ENCODE results near the gene RBP7.
A peak's percentile ranks its signal among the peaks of the same experiment; 100 is the strongest.

Gene RBP7

GRCh38 chr1:10032590-10033358 is 35.7 kb downstream of the RBP7 start, which contains the start of gene UBE4B:
UBE4B (plus strand) TSS chr1:10032958; CDS start chr1:10033671, 713 bp downstream.
- ATAC-seq, result peak; percentile 92 to 96

DNA sequence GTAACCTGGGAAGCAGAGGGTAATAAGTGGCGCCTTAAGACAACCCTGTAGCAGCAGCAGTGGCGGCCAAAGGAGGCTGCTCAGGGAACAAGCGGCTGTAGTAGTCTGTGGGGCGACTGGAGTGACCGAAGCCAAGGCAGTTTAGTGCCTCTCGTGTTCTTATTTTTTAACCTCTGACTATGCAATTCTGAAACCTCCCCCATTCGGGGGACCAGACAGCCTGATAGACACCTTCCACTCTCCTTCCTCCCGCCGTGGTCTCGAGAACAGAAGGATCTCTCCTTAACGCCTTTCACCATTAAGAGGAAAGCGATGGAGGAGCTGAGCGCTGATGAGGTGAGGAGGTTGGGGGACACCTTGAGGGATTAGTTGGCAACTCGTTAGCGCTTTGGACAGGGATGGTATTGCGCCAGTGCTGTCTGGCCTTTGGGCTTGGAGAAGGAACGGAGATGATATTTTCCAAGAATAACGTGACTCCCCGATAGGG is 36.4 kb downstream of the RBP7 start:
- ATAC-seq, result peak; percentile 15 to 21

DNA sequence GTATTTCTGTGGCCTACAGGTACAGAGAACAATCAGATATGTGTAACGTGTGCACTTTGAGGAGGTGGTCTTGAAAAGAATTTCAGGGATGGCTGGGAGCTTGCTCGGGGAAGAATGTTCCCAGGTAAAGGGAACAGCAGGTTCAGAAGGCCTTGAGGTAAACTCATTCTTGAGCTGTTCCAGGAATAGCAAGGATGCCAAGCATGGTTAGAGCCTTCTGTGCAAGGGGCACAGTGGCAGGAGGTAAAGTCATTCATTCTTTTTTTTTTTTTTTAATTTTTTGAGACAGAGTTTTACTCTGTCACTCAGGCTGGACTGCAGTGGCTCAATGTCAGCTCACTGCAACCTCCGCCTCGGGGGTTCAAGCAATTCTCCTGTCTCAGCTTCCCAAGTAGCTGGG is 45.7 kb downstream of the RBP7 start:
- no peak for ATAC-seq

GRCh38 chr1:10045480-10046355 is 48.7 kb downstream of the RBP7 start:
- no peak for ATAC-seq

GRCh38 chr1:10046356-10047085 is 49.5 kb downstream of the RBP7 start:
- no peak for ATAC-seq

- ATAC-seq, result no peak
Observed at GRCh38 chr1:10048601-10049000, 51.6 kb downstream of the RBP7 start.

DNA sequence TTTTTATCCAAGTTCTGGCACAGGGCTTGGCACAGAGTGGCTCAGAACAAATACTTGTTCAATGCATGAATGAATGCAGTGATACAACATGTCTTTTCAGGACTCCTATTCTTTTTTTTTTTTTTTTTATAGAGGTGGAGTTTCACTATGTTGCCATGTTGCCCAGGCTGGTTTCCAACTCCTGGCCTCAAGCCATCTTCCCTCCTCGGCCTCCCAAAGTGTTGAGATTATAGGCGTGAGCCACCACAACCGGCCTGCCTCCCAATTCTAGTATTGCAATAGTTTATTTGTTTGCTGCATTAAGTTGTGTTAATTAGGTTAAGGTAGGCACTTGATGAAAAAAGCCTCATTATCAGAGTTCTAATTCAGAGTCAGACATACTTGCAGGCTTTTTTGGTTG is 53.6 kb downstream of the RBP7 start:
- ATAC-seq, result no peak

DNA sequence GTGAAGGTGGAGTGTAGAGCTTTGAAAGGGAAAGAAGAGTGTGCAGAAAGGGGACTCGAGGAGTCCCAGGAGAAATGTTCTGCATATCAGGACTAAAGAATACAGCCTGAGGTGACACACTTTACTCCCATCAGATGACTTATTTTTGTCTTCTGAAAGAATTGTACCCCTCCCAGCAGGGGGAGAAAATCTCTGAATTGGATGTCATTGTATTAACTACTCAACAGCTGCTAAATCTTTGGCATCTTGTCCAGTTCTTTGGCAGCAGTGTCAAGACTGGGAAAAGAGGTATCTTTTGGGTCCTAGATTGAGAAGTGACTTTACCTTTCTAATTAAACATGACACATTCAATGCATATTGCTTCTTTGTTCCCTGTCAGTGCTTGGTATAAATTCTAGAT is 54.6 kb downstream of the RBP7 start:
- no peak for ATAC-seq

DNA sequence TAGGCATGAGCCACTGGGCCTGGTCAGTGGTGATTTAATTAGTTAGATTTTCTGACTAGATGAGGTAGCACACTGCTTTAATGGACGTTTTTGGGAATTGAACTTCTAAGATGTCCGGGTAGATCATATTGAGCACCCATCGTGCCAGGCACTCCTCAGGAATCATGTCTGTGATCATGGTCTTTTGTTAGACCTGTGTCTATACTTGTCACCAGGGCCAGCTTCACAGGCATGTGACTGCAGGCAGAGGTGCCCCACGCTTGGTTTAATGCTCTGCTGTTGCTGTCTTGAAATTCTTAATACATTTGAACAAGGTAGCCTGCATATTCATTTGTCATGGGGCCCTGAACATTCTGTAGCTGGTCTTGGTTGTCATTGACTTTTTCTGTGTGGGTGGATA is 55.3 kb downstream of the RBP7 start:
- ATAC-seq, result no peak

- no peak for ATAC-seq
Observed at GRCh38 chr1:10054465-10054864, 57.4 kb downstream of the RBP7 start.

DNA sequence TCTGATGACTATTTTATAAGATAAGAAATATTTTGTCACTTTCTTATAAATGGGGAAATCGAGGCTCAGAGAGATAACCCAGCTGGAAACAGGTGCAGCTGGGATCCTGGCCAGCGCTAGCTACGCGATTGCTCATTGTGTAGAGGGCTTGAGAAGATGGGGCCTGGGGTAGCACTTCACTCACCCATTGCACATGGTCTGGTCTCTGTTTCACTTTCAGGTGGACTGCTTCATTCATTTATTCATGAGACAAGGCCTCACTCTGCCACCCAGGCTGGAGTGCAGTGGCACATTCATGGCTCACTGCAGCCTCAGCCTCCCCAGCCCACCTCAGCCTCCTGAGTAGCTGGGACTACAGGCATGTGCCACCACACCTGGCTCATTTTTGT is 59.6 kb downstream of the RBP7 start:
- ATAC-seq, result no peak

- no peak for ATAC-seq
Observed at GRCh38 chr1:10057343-10057742, 60.3 kb downstream of the RBP7 start.

- no peak for ATAC-seq
Observed at GRCh38 chr1:10057796-10058195, 60.8 kb downstream of the RBP7 start.

DNA sequence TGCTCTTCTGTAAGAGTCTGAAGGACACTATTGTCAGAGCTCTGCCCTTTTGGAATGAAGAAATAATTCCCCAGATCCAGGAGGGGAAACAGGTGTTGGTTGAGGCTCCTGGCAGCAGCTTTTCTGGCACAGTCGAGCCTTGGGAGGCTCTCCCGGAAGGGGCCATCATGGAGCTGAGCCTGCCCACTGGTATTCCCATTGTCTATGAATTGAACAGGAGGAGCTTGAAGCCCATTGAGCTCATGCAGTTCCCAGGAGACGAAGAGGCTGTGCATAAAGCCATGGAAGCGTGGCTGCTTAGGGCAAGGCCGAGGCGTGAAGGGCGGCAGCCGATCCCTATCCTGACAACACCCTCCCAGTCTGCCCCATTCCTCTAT is 62.3 kb downstream of the RBP7 start:
- ATAC-seq, result no peak

DNA sequence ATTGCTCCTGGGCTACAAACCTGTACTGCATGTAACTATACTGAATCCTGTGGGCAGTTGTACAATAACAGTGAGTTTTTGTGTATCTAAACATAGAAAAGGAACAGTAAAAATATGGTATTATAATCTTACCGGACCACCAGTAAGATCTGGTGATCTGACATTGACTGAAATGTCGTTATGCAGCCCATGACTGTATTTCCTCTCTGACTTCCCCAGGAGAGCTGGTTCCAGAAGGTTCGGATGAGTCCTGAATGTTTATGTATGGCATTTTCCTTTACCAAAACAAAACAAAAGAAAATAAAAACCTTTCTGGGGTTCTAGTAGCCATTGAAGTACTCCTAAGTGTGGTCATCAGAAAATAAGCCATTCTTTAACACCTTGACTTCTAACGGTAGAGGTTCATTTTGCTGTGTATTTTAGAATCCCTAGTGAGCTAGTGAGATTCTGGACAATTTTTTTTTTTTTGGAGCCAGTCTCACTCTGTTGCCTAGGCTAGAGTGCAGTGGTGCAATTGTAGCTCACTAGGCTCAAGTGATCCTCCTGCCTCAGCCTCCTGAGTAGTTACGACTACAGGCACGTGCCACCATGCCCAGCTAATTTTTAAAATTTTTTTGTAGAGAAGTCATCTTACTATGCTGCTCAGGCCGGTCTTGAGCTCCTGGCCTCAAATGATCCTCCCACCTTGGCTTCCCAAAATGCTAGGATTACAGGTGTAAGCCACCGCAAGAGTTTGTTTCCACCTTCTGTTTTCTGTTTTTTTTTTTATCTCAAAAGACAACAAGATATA is 63.5 kb downstream of the RBP7 start:
- ATAC-seq, result no peak

GRCh38 chr1:10061276-10061675 is 64.2 kb downstream of the RBP7 start:
- ATAC-seq, result no peak

- ATAC-seq, result no peak
Observed at GRCh38 chr1:10063878-10064277, 66.8 kb downstream of the RBP7 start.

- ATAC-seq, result no peak
Observed at GRCh38 chr1:10064416-10065343, 67.7 kb downstream of the RBP7 start.

DNA sequence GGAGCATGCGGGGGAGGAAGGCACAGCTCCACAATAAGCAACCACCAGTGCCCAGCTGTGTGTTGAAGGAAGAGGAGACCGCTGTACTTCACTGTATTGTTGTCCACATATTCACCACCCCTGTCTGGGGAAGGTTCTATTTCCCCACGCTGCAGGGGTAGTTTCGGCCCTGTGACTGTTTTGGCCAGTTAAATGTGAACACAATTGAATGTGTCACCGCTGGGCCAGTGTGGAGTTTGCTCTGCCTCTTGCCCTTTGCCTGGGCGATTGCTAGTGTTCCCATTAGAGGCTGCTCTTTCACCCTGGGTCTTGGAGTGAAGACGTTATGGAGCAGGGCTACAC is 68.3 kb downstream of the RBP7 start:
- no peak for ATAC-seq

All from activated CD4-positive, CD25-positive, alpha-beta regulatory T cell treated with anti-CD3 and anti-CD28 coated beads, Interleukin-2, amount 50 U/mL, for 24 hours (primary cell).